Smooth muscle cell of the brain vasculature (primary cell): ENCODE measurements around the gene TBK1.

Source experiments
- DNase-seq: peaks from one replicate; pipeline ENCODE4 v3.0.0-alpha.2; 2012; ENCODE audit warnings: low read depth, low spot score

TBK1 gene

DNA sequence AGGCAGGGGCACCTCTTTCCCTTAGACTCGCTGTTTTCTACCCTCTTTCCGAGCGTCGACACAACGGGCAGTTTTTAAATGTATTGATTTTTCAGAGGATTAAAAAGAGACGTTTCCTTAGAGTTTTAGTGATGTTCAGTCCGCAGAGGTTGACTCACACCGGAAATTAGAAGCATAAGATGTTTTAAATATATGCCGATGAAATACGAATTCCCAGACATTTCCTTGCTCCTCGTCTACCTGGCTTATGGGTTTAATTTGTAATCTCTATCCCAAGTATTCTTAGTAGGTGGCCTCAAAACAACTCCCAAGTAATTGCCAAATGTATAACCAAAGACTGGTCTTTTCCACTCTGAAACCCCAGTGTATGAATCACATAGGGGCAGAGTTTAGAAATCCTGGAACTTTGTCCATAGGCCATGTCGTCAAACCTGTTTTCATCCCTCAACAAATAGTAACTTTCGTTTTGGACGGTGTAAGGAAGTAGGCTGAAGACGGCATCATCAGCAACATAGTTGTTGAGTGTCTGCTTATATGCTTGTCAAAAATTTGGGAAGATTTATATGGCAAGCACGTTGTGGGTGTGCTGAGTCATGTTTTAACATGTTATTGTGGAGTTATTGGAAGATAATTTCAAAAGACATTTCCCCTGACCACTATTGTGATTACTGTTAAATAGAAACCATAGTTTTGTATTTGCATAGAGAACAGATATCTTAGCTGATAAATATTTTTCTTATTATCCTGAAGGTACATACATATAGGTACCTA is 824 bp downstream of the TBK1 start:
- no peak for DNase-seq

DNA sequence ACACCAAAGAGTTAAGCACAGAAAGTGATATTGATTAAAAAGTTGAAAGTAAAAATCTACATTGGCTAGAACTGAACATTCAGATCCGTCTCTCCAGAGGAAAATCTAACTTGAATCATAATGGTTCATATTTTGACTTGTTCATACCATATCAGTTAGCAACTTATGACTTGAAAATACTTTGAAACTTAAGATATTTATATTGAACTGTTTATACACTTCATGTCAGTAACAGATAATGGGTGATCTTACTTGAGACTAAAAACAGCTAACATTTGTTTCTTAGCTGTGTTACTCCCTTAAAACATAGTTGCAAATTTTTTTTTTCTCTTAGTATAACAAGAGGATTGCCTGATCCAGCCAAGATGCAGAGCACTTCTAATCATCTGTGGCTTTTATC is 3.6 kb downstream of the TBK1 start:
- no peak for DNase-seq

DNA sequence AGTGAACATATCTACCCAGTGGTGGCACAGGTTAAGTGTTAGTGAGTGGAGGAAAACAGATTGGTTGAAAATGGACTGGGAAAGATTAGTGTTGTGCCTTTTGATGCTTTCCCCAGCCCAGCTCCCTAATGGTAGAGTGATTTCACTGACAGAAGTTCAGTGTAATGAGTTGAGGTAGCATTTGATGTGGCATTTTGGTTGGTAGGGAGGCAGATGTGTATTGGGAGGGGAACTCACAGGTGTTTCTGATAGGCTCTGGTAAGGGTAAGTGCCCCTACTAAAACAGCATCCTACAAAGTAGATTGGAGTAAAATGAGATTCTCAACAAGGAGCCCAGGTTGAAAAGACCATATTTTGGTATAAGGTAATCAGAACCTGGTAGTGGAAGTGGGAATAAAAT is 4.2 kb downstream of the TBK1 start:
- no peak for DNase-seq

DNA sequence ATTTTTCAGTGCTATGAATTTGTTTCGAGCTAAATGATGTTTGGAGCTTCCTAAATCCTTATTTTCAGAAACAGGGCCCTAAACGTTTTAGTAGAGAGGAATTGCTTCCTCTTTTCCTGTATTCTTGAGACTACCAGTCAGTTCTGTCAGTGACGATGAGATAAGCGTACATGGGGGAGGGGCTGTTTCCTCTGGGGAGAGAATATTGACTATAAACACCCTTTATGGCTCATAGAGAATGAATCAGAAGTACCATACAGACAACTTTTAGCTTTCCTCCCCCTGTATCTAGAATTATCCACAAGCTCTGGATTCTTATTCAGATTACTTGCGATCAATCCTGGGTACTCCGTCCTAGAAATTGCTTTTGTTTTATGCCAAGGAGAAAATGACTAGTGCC is 5.1 kb downstream of the TBK1 start:
- no peak for DNase-seq

DNA sequence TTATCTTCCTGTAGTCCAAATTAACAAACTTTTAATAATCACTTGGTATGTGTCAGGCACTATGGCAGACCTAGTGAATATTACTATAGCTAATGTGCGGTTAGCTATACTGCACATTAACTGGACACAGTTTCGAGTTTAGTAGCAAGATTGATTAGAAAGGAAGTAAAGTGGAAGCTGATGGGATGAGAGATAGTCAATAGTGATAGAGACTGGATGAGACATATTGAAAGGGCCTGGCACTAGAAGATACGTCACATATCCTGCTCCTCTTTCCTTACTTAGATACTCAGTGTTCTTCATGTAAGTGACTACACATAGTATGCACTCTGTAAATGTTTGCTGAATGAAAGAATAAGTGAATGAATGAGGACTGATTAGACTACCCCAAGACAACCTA is 5.5 kb downstream of the TBK1 start:
- DNase-seq, result no peak

DNA sequence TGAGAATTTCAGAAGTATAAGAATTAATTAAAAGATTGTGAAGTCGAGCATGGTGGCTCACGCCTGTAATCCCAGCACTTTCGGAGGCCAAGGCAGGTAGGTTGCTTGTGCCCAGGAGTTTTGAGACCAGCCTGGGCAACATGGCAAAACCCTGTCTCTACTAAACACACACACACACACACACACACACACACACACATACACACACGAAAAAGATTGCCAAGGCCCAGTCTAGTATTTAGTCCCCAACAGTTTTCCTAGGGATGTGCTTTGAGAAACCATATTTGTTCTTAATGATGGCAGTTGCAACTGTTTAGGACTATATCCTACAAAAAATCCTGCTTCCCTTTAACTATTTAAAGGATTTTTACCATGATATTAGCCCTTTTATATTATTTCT is 6.0 kb downstream of the TBK1 start:
- no peak for DNase-seq

DNA sequence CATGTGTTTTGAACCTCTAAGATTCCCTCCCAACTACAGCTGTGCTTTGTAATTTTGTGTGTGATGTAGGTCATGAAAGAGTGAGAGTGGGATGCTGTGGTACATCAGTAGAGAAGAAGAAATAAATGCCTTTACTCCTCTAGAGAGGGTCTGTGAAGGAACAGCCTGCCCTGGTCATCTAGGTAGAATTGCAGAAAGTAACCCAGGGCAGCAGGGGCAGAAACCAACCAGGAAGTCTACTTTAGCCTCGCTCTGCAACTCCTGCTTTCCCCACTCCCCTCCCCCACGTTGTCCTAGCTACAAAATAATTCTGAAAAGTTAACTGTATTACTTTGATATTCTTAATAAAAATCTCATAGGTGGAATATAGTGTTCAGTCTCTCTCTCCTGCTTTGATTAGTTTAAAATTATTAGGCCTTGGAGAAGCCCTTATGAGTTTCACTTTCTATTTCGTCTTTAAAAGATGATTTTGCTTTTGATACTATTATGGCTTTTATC is 7.5 kb downstream of the TBK1 start:
- DNase-seq, result no peak

DNA sequence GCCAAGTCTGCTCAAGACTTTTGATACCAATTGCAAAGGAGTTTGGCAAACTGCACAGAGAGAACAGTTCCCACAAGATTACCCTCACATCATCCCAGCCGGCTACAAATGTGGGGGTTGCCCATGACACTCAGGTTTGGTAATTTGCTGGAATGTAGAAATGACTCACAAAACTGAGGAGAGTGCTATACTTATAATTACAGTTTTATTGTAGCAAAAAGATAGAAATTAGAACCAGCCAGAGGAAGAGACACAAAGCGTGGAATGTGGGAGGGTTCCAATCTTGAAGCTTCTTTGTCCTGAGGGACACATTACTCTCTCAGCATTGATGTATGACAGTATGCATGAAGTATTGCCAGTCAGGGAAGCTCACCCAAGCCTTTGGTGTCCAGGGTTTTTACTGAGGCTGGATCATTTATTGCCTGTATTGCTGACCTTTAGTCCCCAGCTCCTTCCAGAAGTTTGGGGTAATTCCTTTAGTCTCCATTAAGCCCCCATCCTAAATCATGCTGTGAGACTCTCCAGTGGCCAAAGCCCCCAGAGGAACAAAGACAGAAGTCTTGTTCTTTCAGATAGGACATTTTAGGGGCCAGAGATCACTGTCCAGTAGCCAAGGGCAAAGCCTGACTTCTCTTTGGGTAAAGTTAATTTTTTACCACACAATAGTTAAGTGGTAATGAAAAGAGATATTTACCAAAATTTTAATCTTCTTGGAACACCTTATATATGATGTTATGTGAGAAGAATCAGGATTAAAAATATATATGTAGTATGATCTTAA is 9.9 kb downstream of the TBK1 start:
- DNase-seq, result no peak

DNA sequence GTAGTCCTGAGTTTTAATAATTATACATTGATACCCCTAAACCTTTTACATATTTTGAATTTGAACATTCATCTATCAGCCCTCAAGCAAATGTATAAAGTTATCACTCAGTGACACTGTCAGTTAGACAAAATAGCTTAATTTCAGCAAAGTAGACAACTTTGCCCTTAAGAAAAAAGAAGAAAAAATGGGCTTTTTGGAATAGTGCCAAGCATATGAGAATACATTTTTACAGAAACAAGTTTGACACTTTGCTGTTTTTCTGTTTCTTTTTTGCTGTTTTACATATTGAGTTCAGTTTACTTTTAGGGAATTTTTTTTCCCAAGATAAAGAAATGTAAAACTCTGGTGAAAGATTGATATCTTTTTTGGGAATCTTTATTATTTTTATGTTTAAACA is 14.3 kb downstream of the TBK1 start:
- DNase-seq, result no peak

DNA sequence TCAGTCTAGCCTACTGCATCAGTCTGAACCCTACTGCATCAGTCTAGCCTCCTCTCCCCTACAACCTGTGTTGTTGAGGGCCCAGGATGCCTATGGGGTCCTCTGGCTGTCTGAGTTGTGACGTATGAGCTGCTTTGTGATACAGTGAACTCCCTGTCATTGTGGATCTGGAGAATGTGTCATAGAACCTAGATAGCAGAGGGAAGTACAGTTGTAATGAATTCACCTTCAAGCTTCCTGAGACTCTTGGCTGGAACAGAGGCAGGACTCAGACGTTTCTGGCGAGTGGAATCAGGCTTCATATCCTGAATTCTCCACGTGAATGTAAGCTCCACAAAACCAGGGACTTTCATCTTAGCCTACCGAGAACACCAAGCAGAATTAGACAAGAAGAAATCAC is 17.0 kb downstream of the TBK1 start:
- no peak for DNase-seq

DNA sequence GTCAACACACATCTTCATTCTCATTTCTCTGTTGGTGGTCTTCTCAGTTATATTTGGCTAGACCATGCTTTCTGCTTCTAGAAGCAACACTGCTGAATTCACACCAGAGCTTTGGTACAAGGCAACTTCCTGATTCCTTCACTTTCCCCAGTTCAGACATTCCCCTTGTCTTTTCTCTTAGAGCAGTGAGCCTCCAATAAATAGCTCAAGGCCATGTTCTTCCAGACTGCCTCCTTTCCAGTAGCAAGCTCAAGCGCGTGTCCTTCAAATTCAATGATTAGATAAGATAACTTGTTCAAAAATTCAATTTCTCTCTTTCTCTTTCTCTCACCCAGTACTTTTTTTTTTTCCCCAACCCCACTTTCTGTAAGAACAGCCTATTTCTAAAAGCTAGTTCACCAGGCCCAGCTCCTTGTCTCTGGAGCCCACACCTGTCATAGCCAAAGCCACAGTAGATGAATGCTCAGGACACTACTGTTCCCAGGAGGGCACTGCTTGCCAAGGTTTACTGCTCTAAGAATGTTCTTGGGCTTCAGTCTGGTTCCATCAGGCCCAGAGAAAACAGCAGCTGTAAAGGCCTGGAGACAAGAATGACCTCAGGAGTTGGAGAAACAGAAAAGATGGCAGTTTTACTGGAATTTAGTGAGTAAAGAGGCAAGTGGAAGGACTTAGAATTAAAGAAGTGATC is 17.7 kb downstream of the TBK1 start:
- no peak for DNase-seq

DNA sequence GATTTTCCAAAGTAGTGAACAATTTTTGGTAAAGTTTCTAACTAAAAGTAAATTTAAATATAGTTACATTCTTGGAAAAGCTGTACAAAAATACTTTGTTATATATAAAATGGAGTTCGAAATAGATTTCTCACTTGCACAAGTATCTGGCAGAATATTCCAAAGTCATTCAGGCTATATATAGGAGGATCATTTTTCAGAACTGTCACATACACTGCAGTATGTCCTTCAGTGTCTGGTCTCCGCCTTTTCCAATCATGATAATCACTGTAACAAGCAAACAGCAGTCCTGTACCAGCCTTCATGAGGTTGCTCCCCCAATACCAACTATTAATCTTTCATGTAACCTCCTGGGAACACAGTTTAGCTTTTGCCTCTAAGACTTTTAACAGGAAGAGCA is 18.6 kb downstream of the TBK1 start:
- DNase-seq, result no peak

DNA sequence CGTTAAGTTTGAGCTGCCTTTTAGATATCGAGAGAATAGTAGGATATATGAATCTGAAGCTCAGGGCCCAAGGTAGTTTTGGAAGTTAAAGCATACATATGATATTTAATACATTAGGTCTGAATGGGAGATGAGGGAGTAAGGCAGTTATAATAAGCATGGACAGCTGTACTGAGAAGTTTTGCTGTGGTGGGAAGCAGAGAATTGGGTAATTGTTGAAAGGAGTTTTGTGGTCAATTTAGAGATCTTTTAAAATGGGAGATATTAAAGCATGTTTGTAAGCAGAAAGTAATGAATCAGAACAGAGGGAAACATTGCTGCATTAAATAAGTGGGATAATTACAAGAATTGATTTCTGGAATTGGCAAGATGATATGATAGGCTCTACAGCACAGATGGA is 21.3 kb downstream of the TBK1 start:
- no peak for DNase-seq

DNA sequence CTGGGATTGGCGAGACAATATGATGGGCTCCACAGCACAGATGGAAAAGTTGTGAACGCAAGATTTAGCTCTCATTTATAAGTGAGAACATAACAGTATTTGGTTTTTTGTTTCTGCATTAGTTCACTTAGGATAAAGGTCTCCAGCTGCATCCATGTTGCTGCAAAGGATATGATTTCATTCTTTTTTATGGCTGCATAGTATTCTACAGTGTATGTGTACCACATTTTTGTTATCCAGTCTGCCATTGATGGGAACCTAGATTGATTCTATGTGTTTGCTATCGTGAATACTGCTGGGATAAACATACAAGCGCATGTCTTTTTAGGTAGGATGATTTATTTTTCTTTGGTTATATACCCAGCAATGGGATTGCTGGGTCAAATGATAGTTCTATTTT is 23.6 kb downstream of the TBK1 start:
- DNase-seq, result no peak

DNA sequence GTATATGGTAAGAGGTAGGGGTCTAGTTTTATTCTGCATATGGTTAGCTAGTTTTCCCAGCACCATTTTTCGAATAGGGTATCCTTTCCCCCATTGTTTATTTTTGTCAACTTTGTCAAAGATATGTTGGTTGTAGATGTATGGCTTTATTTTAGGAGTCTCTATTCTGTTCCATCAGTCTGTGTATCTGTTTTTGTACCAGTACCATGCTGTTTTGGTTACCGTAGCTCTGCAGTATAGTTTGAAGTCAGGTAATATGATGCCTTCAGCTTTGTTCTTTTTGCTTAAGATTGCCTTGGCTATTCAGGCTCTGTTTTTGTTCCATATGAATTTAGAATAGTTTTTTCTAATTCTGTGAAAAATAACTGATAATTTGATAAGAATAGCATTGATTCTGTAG is 24.9 kb downstream of the TBK1 start:
- no peak for DNase-seq

DNA sequence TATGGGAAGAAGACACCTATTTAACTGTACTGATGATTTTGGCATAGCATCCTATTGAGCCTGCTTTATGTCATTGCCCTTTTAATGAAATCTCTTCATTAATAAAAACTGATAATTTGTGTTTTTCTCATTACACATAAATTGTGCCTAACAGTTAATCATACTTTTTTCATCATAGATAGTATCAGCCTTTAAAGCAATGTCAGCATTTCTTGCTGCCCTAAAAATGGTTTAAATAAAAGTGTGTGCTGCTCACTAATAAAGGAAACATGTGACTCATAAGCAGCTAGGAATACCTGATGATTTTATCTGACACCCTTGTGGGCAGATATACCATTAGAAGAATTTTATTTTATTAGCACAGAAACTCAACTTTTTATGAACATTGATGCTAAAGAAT is 26.7 kb downstream of the TBK1 start:
- DNase-seq, result no peak

DNA sequence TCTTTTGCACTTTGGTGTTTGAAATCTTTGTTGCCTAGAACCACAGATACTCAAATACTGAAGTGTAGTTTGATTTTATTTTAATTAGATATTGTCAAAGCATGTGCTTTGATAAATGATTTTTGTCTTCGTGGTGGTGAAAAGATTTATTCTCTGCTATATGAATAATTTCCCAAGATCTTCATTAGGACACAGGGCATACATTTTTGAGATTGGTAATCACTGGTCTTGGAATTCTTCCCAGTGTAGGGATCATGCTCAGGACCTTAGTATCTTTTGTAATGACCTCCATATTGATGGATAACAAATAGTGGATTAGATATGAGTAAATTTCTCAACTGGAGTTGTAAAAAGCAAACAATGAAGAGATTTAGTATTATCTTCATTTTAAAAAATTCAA is 28.2 kb downstream of the TBK1 start:
- DNase-seq, result no peak

DNA sequence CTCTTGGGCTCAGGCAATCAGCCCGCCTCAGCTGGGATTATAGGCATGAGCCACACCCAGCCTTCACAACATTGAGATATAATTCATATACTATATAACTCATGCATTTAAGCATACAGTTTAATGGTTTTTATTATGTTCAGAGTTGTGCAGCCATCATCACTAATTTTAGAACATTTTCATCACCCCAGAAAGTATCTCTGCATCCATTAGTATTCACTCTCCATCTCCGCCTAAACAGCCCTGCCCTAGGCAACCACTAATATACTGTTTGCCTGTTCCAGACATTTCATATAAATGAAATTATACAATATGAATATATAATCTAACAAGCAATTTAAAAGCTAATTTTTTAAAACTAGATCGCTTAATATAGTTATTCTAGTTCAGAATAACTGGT is 34.7 kb downstream of the TBK1 start:
- no peak for DNase-seq

DNA sequence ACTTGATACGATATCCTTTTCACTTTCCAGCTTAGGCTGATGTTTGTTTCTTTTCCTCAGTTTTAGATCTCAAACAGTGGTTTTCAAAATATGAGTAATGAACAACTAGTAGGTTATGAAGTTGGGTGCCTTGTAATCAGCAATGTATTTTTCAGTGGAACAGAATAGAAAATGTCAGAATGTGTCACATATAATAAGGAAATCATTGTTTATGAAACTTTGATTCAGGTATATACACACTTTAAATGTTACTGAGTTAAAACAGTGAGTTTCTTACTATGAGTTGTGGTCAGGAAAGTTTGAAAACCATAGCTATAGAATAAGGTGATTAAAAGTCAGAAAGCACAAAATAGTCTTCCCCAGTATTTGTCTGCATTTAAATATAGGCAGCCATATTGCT is 39.8 kb downstream of the TBK1 start:
- no peak for DNase-seq

DNA sequence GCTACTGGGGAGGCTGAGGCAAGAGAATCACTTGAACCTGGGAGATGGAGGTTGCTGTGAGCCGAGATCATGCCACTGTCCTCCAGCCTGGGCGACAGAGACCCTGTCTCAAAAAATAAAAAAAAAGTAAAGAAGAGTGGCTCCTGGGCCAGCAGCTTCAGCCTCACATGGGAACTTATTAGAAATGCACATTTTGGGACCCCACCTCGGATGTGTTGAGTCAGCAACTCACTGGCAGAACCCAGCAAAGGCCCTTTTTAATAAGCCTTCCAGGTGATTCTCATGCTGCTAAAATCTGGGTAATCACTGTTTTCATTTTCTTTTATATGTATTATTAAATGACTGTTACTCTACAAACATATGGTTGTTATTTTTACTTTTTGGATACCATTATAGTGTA is 41.6 kb downstream of the TBK1 start:
- no peak for DNase-seq

DNA sequence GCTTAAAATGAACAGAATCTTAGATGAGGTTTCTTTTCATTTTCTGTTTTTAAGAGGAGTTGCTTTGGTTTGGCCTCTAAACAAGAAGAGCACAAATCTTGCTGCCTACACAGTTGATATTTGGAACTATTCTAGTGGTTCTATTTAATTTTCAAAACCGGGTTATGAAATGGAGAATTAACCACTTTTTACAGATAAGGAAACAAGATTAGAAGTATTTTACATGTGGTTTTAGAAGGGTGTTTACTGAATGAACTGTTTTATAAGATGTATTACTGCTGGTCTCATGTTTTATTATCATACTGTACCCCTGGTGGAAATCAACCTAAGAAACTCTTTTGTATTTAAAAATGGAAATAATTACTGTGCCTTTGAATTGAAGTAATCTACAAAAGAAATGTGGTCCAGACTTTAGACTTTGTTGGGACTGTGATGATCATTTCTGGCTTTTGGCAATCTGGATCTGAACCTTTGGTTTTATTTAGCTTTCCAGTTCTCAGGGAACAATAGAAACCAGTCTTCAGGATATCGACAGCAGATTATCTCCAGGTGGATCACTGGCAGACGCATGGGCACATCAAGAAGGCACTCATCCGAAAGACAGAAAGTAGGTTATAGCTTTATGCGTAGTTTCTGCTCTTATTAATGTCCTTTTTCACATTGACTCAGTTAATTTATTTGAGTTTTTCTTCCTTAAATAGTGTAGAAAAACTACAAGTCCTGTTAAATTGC is 43.2 kb downstream of the TBK1 start:
- no peak for DNase-seq

DNA sequence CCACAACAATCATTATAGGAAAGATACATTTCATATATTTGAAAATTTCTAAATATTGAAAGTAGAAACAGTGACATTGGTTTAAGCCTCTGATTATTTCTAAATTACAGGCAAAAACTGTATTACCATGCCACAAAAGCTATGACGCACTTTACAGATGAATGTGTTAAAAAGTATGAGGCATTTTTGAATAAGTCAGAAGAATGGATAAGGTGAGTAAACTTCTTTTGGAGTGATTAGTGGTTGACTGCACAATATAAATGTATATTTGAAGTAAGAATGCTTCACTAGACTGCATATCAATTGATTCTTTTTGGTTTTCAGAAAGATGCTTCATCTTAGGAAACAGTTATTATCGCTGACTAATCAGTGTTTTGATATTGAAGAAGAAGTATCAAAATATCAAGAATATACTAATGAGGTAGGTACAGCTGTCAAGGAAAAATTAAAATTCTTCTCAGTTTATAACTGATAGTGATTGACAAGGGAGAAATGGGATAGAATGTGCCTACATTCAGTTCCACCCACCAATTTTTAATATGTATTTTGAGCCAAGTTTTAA is 45.0 kb downstream of the TBK1 start:
- DNase-seq, result no peak
